ENCODE data around the gene CDKN1C. TPM values are rescaled to one million over a fixed set of nuclear protein-coding genes. Genes with fewer than 3 reads are reported as not detected.

The CDKN1C gene
- total and polyA plus RNA-seq, 5 donors = 16.1 to 27.6 (median 24.3) TPM

GRCh38 chr11:2839395-2839943 is 46.1 kb downstream of the CDKN1C start:
- Histone ChIP-seq H3K4me3 (ENCODE audit: low read length) (no peak overlapping the region), H3K9me3 (ENCODE audit: control insufficient read depth, low read length) (no peaks in the 10 kb centered on the region), H3K27ac (ENCODE audit: low read length) (no peak overlapping the region), H3K4me1 (ENCODE audit: control insufficient read depth, insufficient read depth, low read length) (peaks cover 6% of the 10 kb centered on the region), H3K27me3 (ENCODE audit: control insufficient read depth, insufficient read depth) (no peaks in the 10 kb centered on the region)
- 67% methylated on average over 23 of the region's 23 CpGs for WGBS
- no peak for ATAC-seq
- peak in 1 of 3 donors; percentile 52 for DNase-seq
- intact Hi-C loops (cut with DNase I) = no loop called here

- H3K4me1 ChIP-seq (ENCODE audit: control insufficient read depth, insufficient read depth, low read length) = peaks cover 6% of the 10 kb centered on the region
- no peaks in the 10 kb centered on the region for H3K9me3 ChIP-seq (ENCODE audit: control insufficient read depth, low read length)
- WGBS = 89% methylated on average over 25 of the region's 25 CpGs
- intact Hi-C loops (cut with DNase I) = no loop called here
- no peak overlapping the region for H3K4me3 ChIP-seq (ENCODE audit: low read length)
- DNase-seq (peak in 2 of 3 donors; percentile 24 to 58), ATAC-seq (no peak)
- H3K27me3 ChIP-seq (ENCODE audit: control insufficient read depth, insufficient read depth) = no peaks in the 10 kb centered on the region
- no peak overlapping the region for H3K27ac ChIP-seq (ENCODE audit: low read length)
Observed at GRCh38 chr11:2838676-2839294, 46.8 kb downstream of the CDKN1C start.

GRCh38 chr11:2838091-2838490 is 47.5 kb downstream of the CDKN1C start:
- intact Hi-C loops (cut with DNase I) = no loop called here
- H3K4me1 ChIP-seq (ENCODE audit: control insufficient read depth, insufficient read depth, low read length) = peaks cover 6% of the 10 kb centered on the region
- H3K9me3 ChIP-seq (ENCODE audit: control insufficient read depth, low read length) = no peaks in the 10 kb centered on the region
- no peak overlapping the region for H3K27ac ChIP-seq (ENCODE audit: low read length)
- 66% methylated on average over 11 of the region's 11 CpGs for WGBS
- no peak for ATAC-seq
- DNase-seq = peak in 2 of 3 donors; percentile 32 to 44
- no peaks in the 10 kb centered on the region for H3K27me3 ChIP-seq (ENCODE audit: control insufficient read depth, insufficient read depth)
- no peak overlapping the region for H3K4me3 ChIP-seq (ENCODE audit: low read length)

GRCh38 chr11:2837651-2838050 is 47.9 kb downstream of the CDKN1C start:
- WGBS = 82% methylated on average over 12 of the region's 12 CpGs
- ATAC-seq (no peak), DNase-seq (peak in 1 of 3 donors; percentile 33)
- Histone ChIP-seq H3K27ac (ENCODE audit: low read length) (no peak overlapping the region), H3K9me3 (ENCODE audit: control insufficient read depth, low read length) (no peaks in the 10 kb centered on the region), H3K4me1 (ENCODE audit: control insufficient read depth, insufficient read depth, low read length) (peaks cover 6% of the 10 kb centered on the region), H3K27me3 (ENCODE audit: control insufficient read depth, insufficient read depth) (no peaks in the 10 kb centered on the region), H3K4me3 (ENCODE audit: low read length) (no peak overlapping the region)
- intact Hi-C loops (cut with DNase I) = no loop called here

- H3K9me3 ChIP-seq (ENCODE audit: control insufficient read depth, low read length) = no peaks in the 10 kb centered on the region
- 29% methylated on average over 20 of the region's 20 CpGs for WGBS
- H3K4me1 ChIP-seq (ENCODE audit: control insufficient read depth, insufficient read depth, low read length) = peaks cover 6% of the 10 kb centered on the region
- H3K4me3 ChIP-seq (ENCODE audit: low read length) = no peak overlapping the region
- intact Hi-C loops (cut with DNase I) = no loop called here
- DNase-seq = peak; percentile 90 to 95 (median 94)
- no peaks in the 10 kb centered on the region for H3K27me3 ChIP-seq (ENCODE audit: control insufficient read depth, insufficient read depth)
- H3K27ac ChIP-seq (ENCODE audit: low read length) = peak overlapping the region; percentile 2
- peak; percentile 86 to 91 for ATAC-seq
Observed at GRCh38 chr11:2837096-2837601, 48.4 kb downstream of the CDKN1C start.

GRCh38 chr11:2836315-2837095 is 49.1 kb downstream of the CDKN1C start:
- Histone ChIP-seq H3K4me3 (ENCODE audit: low read length) (no peak overlapping the region), H3K9me3 (ENCODE audit: control insufficient read depth, low read length) (no peaks in the 10 kb centered on the region), H3K27ac (ENCODE audit: low read length) (no peak overlapping the region), H3K27me3 (ENCODE audit: control insufficient read depth, insufficient read depth) (no peaks in the 10 kb centered on the region), H3K4me1 (ENCODE audit: control insufficient read depth, insufficient read depth, low read length) (peaks cover 6% of the 10 kb centered on the region)
- DNase-seq (peak in 2 of 3 donors; percentile 38 to 43), ATAC-seq (no peak)
- intact Hi-C loops (cut with DNase I) = no loop called here
- 68% methylated on average over 23 of the region's 23 CpGs for WGBS

GRCh38 chr11:2835751-2836150 is 49.8 kb downstream of the CDKN1C start:
- ATAC-seq (no peak), DNase-seq (peak in 2 of 3 donors; percentile 51 to 62)
- H3K9me3 ChIP-seq (ENCODE audit: control insufficient read depth, low read length) = no peaks in the 10 kb centered on the region
- intact Hi-C loops (cut with DNase I) = no loop called here
- 93% methylated on average over 17 of the region's 17 CpGs for WGBS
- H3K27ac ChIP-seq (ENCODE audit: low read length) = no peak overlapping the region
- H3K4me3 ChIP-seq (ENCODE audit: low read length) = no peak overlapping the region
- H3K4me1 ChIP-seq (ENCODE audit: control insufficient read depth, insufficient read depth, low read length) = peaks cover 6% of the 10 kb centered on the region
- no peaks in the 10 kb centered on the region for H3K27me3 ChIP-seq (ENCODE audit: control insufficient read depth, insufficient read depth)

GRCh38 chr11:2835296-2835695 is 50.3 kb downstream of the CDKN1C start:
- H3K27me3 ChIP-seq (ENCODE audit: control insufficient read depth, insufficient read depth) = no peaks in the 10 kb centered on the region
- no peak overlapping the region for H3K27ac ChIP-seq (ENCODE audit: low read length)
- intact Hi-C loops (cut with DNase I) = no loop called here
- H3K4me1 ChIP-seq (ENCODE audit: control insufficient read depth, insufficient read depth, low read length) = peaks cover 6% of the 10 kb centered on the region
- 82% methylated on average over 6 of the region's 6 CpGs for WGBS
- H3K9me3 ChIP-seq (ENCODE audit: control insufficient read depth, low read length) = no peaks in the 10 kb centered on the region
- ATAC-seq (no peak), DNase-seq (peak in 1 of 3 donors; percentile 6)
- no peak overlapping the region for H3K4me3 ChIP-seq (ENCODE audit: low read length)

GRCh38 chr11:2834503-2835273 is 50.9 kb downstream of the CDKN1C start:
- H3K9me3 ChIP-seq (ENCODE audit: control insufficient read depth, low read length) = no peaks in the 10 kb centered on the region
- H3K4me3 ChIP-seq (ENCODE audit: low read length) = no peak overlapping the region
- H3K27me3 ChIP-seq (ENCODE audit: control insufficient read depth, insufficient read depth) = no peaks in the 10 kb centered on the region
- intact Hi-C loops (cut with DNase I) = no loop called here
- peaks cover 6% of the 10 kb centered on the region for H3K4me1 ChIP-seq (ENCODE audit: control insufficient read depth, insufficient read depth, low read length)
- H3K27ac ChIP-seq (ENCODE audit: low read length) = no peak overlapping the region
- no peak for ATAC-seq
- peak in 2 of 3 donors; percentile 40 to 41 for DNase-seq
- 81% methylated on average over 16 of the region's 16 CpGs for WGBS

- ATAC-seq (no peak), DNase-seq (peak in 2 of 3 donors; percentile 44 to 48)
- Histone ChIP-seq H3K4me1 (ENCODE audit: control insufficient read depth, insufficient read depth, low read length) (peaks cover 6% of the 10 kb centered on the region), H3K4me3 (ENCODE audit: low read length) (no peak overlapping the region), H3K9me3 (ENCODE audit: control insufficient read depth, low read length) (no peaks in the 10 kb centered on the region), H3K27ac (ENCODE audit: low read length) (no peak overlapping the region), H3K27me3 (ENCODE audit: control insufficient read depth, insufficient read depth) (no peaks in the 10 kb centered on the region)
- intact Hi-C loops (cut with DNase I) = no loop called here
- WGBS = 87% methylated on average over 19 of the region's 19 CpGs
Observed at GRCh38 chr11:2833716-2834502, 51.7 kb downstream of the CDKN1C start.

Measured in right cardiac atrium (tissue), 5 donors.